AG09319 (cell line): ENCODE results near the gene FZR1.
"Not testable (repeated sequence)": the region's sequence is repeated elsewhere in the genome, so short reads cannot be mapped to it uniquely, and the experiment has no call there.

Source experiments
- DNase-seq: peaks from one replicate; pipeline ENCODE4 v3.0.0-alpha.2; 2010; ENCODE audit warnings: low read depth; ENCODE audit errors: extremely low read depth
- TF ChIP-seq, protein P1 (sequence below): IDR thresholded peaks from 2 replicates; pipeline ENCODE4 v1.5.1; 2011; ENCODE audit warnings: low read depth, mild to moderate bottlenecking, inconsistent platforms, low read length, moderate library complexity

The FZR1 gene

DNA sequence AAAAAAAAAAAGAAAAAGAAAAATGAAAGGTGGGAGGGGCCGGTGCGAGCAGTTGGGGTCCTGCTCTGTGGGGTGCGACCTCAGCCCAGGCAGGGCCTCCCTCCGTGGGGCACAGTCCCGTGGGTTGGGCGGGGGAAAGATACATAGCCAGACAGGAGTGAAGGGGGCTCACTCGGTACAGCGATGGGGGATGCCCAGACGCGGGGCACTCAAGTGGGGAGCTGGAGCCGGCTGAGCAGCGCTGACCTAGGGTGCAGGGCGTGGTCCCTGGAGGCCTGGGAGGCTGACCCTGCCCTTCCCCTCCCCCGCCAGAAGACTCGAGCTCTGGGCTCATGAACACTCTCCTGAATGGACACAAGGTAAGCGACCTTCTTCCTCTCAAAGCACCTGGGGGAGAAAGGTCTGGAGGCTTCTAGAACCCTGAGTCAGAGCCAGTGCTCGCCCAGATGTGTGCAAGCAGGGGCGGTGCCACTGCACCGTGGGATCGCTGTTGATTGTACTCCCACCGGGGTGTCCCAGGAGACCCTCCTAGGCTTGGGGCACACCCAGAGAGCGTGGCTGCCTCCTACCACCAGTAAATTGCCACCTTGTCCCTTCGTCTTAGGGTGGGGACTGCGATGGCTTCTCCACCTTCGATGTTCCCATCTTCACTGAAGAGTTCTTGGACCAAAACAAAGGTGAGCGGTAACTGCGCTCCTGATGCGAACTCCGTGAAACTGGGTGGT lies 70.0 kb downstream of the FZR1 start:
- DNase-seq = no peak
- TF ChIP-seq, protein P1, sequence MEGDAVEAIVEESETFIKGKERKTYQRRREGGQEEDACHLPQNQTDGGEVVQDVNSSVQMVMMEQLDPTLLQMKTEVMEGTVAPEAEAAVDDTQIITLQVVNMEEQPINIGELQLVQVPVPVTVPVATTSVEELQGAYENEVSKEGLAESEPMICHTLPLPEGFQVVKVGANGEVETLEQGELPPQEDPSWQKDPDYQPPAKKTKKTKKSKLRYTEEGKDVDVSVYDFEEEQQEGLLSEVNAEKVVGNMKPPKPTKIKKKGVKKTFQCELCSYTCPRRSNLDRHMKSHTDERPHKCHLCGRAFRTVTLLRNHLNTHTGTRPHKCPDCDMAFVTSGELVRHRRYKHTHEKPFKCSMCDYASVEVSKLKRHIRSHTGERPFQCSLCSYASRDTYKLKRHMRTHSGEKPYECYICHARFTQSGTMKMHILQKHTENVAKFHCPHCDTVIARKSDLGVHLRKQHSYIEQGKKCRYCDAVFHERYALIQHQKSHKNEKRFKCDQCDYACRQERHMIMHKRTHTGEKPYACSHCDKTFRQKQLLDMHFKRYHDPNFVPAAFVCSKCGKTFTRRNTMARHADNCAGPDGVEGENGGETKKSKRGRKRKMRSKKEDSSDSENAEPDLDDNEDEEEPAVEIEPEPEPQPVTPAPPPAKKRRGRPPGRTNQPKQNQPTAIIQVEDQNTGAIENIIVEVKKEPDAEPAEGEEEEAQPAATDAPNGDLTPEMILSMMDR = no peak

DNA sequence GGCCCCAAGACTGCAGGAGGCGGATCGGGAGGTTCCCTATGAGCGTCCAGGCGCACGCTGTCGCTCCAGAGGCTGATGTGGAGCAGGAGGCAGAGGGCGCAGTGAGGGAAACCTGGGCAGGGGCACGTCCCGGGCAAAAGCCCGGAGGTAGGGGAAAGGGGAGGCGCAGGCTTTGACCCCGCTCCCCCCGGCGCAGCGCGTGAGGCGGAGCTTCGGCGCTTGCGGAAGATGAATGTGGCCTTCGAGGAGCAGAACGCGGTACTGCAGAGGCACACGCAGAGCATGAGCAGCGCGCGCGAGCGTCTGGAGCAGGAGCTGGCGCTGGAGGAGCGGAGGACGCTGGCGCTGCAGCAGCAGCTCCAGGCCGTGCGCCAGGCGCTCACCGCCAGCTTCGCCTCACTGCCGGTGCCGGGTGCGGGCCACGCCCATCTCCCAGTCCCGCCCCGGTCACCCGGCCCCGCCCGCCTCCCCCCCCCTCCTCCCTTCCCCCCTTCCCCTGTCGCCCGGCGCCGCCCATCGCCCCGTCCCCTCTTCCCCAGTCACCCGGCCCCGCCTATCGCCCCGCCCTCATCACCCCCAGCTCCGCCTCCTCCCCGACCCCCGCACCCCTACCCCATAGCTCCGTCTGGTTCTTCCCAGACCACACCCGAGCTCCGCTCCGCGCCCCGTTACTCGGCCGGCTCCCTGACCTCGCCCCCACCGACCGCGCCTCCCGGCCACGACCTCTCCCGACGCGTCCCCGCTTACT lies 70.8 kb downstream of the FZR1 start:
- no peak for DNase-seq
- TF ChIP-seq, protein P1 = no peak

DNA sequence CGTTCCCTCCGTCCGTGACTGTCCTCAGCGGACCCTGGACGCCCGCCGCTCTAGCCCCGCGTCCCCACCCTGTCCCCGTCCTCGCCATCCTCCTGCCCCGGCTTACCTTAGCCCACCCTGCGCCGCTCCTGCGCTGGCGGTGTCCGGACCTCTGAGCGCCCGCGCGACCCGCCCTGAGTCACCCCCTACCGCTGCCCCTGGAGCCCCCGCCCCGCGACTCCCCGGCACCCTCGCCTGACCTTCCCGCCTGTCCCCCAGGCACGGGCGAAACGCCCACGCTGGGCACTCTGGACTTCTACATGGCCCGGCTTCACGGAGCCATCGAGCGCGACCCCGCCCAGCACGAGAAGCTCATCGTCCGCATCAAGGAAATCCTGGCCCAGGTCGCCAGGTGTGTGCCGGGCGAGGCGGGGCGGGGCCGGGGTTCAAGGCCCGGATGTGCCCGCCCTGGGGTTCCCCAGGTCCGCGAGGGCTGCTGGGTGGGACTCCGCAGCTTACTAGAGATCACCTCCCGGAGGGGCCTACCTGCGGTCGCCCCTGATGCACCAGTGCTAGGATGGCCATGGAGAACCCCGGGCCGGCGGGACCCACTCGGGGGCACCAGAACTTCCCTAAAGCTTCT lies 71.7 kb downstream of the FZR1 start:
- DNase-seq = no peak
- TF ChIP-seq, protein P1 = no peak

DNA sequence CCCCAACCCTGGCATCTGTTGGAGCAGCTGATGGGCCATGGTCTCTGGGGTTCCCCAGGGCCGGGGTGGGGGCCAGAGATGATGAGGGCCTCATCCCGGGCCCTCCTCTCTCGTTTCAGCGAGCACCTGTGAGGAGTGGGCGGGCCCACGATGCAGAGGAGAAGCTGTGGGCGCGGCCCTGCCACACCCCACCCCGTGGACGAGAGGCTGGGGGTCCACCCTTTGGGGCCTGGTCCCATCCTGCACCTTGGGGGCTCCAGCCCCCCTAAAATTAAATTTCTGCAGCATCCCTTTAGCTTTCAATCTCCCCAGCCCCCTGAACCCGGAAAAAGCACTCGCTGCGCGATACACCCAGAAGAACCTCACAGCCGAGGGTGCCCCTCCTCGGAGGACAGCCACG lies 72.3 kb downstream of the FZR1 start:
- no peak for DNase-seq
- TF ChIP-seq, protein P1 = no peak

DNA sequence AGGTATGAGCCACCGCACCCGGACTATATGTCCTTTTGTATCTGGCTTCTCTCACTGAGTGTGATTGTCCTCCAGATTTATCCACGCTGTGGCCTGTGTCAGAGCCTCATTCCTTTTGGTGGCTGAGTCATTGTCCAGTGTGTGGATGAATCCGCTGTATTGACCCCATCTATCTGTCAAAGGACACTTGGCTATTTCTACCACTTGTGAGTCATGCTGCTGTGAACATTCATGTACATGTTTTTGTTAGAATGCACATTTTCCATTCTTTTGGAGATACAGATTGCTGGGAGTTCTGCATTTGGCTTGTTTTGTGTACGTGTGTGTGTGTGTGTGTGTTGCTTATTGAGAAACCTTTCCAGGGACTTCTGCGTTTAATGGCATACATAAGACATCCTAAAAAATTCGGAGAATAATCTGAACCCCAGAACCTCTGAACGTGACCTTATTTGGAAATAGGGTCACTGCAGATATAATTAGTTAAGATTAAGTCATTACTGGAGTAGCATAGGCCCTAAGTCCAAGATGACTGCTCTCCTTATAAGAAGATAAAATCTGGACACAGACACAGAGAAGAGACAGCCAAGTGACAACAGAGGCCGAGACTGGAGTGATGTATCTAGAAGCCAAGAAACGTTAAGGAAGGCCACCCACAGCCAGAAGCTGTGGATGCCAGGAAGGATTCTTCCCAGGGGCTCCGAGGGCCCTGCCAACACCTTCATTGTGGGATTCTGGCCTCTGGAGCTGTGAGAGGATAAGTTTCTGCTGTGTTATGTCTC lies 74.2 kb downstream of the FZR1 start:
- TF ChIP-seq, protein P1 = no peak
- peak; percentile 43 for DNase-seq

DNA sequence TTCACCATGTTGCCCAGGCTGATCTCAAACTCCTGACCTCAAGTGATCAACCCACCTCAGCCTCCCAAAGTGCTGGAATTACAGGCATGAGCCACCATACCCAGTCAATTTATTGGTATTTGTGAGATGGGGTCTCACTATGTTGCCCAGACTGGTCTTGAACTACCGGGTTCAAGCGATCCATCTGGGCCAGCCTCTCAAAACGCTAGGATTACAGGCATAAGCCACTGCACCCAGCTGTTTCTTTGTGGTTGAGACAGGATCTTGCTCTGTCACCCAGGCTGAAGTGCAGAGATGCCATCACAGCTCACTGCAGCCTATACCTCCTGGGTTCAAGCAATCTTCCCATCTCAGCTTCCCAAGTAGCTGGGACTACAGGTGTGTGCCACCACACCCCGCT lies 75.7 kb downstream of the FZR1 start:
- DNase-seq = not testable (repeated sequence)

DNA sequence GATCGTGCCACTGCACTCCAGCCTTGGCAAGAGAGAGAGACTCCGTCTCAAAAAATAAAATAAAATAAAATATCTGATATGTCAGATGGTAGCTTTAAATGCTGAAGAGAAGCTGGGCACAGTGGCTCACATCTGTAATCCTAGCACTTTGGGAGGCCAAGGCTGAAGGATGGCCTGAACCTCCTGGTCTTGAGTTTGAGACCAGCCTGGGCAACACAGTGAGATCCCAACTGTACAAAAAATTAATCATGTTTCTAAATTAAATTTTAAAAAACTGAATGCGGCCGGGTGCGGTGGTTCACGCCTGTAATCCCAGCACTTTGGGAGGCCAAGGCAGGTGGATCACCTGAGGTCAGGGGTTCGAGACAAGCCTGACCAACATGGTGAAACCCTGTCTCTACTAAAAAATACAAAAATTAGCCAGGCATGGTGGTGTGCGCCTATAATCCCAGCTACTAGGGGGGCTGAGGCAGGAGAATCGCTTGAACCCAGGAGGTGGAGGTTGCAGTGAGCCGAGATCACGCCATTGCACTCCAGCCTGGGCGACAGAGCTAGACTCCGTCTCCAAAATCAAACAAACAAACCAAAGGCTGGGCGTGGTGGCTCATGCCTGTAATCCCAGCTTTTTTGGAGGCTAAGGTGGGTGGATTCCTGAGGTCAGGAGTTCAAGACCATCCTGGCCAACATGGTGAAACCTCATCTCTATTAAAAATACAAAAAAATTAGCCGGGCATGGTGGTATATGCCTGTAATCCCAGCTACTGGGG lies 78.1 kb downstream of the FZR1 start:
- not testable (repeated sequence) for DNase-seq
